ENCODE measurements around the gene PCCA.
"Not testable (repeated sequence)": the region's sequence is repeated elsewhere in the genome, so short reads cannot be mapped to it uniquely, and the experiment has no call there.

Gene PCCA

GRCh38 chr13:100306434-100306999 is 217.6 kb downstream of the PCCA start:
- no peak for DNase-seq (ENCODE audit: low read depth)

- no peak for DNase-seq (ENCODE audit: low read depth)
These were observed 225.4 kb downstream of the PCCA start for GRCh38 chr13:100314132-100314910.

GRCh38 chr13:100315522-100315921 is 226.6 kb downstream of the PCCA start:
- DNase-seq (ENCODE audit: low read depth) = no peak

- DNase-seq (ENCODE audit: low read depth) = not testable (repeated sequence)
These were observed 229.6 kb downstream of the PCCA start for GRCh38 chr13:100318473-100318872.

- DNase-seq (ENCODE audit: low read depth) = no peak
These were observed 235.0 kb downstream of the PCCA start for GRCh38 chr13:100323937-100324336.

- peak; percentile 13 for DNase-seq (ENCODE audit: low read depth)
These were observed 241.8 kb downstream of the PCCA start for GRCh38 chr13:100330662-100331061.

GRCh38 chr13:100333141-100333540 is 244.2 kb downstream of the PCCA start:
- no peak for DNase-seq (ENCODE audit: low read depth)

GRCh38 chr13:100334214-100334613 is 245.3 kb downstream of the PCCA start:
- no peak for DNase-seq (ENCODE audit: low read depth)

GRCh38 chr13:100336795-100337516 is 248.1 kb downstream of the PCCA start:
- DNase-seq (ENCODE audit: low read depth) = no peak

- no peak for DNase-seq (ENCODE audit: low read depth)
These were observed 249.4 kb downstream of the PCCA start for GRCh38 chr13:100338275-100338674.

- DNase-seq (ENCODE audit: low read depth) = no peak
These were observed 250.6 kb downstream of the PCCA start for GRCh38 chr13:100339411-100339940.

GRCh38 chr13:100340865-100341264 is 252.0 kb downstream of the PCCA start:
- no peak for DNase-seq (ENCODE audit: low read depth)

- DNase-seq (ENCODE audit: low read depth) = no peak
These were observed 252.4 kb downstream of the PCCA start for GRCh38 chr13:100341327-100341726.

GRCh38 chr13:100344544-100344943 is 255.7 kb downstream of the PCCA start:
- no peak for DNase-seq (ENCODE audit: low read depth)

GRCh38 chr13:100347968-100348367 is 259.1 kb downstream of the PCCA start:
- DNase-seq (ENCODE audit: low read depth) = no peak

- DNase-seq (ENCODE audit: low read depth) = no peak
These were observed 260.7 kb downstream of the PCCA start for GRCh38 chr13:100349594-100349993.

- no peak for DNase-seq (ENCODE audit: low read depth)
These were observed 261.7 kb downstream of the PCCA start for GRCh38 chr13:100350601-100351000.

GRCh38 chr13:100356426-100356825 is 267.5 kb downstream of the PCCA start:
- no peak for DNase-seq (ENCODE audit: low read depth)

- no peak for DNase-seq (ENCODE audit: low read depth)
These were observed 268.0 kb downstream of the PCCA start for GRCh38 chr13:100356889-100357288.

- no peak for DNase-seq (ENCODE audit: low read depth)
These were observed 268.9 kb downstream of the PCCA start for GRCh38 chr13:100357764-100358163.

GRCh38 chr13:100361504-100361903 is 272.6 kb downstream of the PCCA start:
- no peak for DNase-seq (ENCODE audit: low read depth)

GRCh38 chr13:100362371-100362770 is 273.5 kb downstream of the PCCA start:
- DNase-seq (ENCODE audit: low read depth) = no peak

GRCh38 chr13:100362781-100363180 is 273.9 kb downstream of the PCCA start:
- DNase-seq (ENCODE audit: low read depth) = no peak
